H1 (cell line): ENCODE measurements around the gene GMPR. TPM values are rescaled to one million over a fixed set of nuclear protein-coding genes. Genes with fewer than 3 reads are reported as not detected.

Experiments
- CTCF ChIA-PET: fragments of 300-600 bp; sonication (Branson Sonifier 250); formaldehyde crosslinking; loops from one replicate; lab custom pipeline; 2021; ENCODE audit not compliant: partially characterized antibody; lab: Charles Lee
- POLR2A ChIA-PET: fragments of 300-600 bp; sonication (Branson Sonifier 250); formaldehyde crosslinking; loops from one replicate; lab custom pipeline; 2021; ENCODE audit warnings: inconsistent platforms; ENCODE audit not compliant: partially characterized antibody; lab: Charles Lee
- DNase-seq, 2 experiments: peaks; one replicate each; pipeline versions ENCODE4 v3.0.0 to v3.0.0-alpha.2; 2010 to 2022; ENCODE audit warnings: low spot score in 2 of 2, low read depth in 1 of 2, mixed read lengths in 1 of 2
- FAIRE-seq: peaks from 2 replicates; lab custom pipeline; 2011; peaks lifted over from hg19 to GRCh38; lab: Jason Lieb, UNC
- H2AFZ ChIP-seq: 2 replicates; pipeline ENCODE4 v1.8.1; 2012; ENCODE audit warnings: low read length, inconsistent platforms
- H2AK5ac ChIP-seq: 2 replicates; pipeline ENCODE4 v1.6.1; 2013; ENCODE audit warnings: low read depth, low read length
- H2BK120ac ChIP-seq: replicated peaks from 2 replicates; pipeline ENCODE3; 2013; ENCODE audit warnings: low read depth, low read length, inconsistent platforms
- H2BK12ac ChIP-seq: 2 replicates; pipeline ENCODE4 v1.6.1; 2013; ENCODE audit warnings: low read depth, low read length
- H2BK15ac ChIP-seq: 2 replicates; pipeline ENCODE4 v1.6.1; 2013; ENCODE audit warnings: low read length
- H2BK20ac ChIP-seq: 2 replicates; pipeline ENCODE4 v1.6.1; 2013; ENCODE audit warnings: low read length
- H2BK5ac ChIP-seq: 2 replicates; pipeline ENCODE4 v1.6.1; 2013; ENCODE audit warnings: low read depth, low read length
- H3K14ac ChIP-seq: 2 replicates; pipeline ENCODE4 v1.6.1; 2013; ENCODE audit warnings: inconsistent platforms; ENCODE audit not compliant: insufficient read length
- H3K18ac ChIP-seq: 2 replicates; pipeline ENCODE4 v1.6.1; 2013; ENCODE audit warnings: low read length; ENCODE audit errors: extremely low read depth
- H3K23ac ChIP-seq: 2 replicates; pipeline ENCODE4 v1.6.1; 2013; ENCODE audit warnings: inconsistent platforms; ENCODE audit not compliant: insufficient read length
- H3K23me2 ChIP-seq: 2 replicates; pipeline ENCODE4 v1.6.1; 2013; ENCODE audit warnings: low read depth, low read length
- H3K27ac ChIP-seq: 2 replicates; pipeline ENCODE4 v1.6.1; 2011; ENCODE audit warnings: low read depth, low read length, inconsistent platforms
- H3K27me3 ChIP-seq, 4 experiments: replicated peaks in 1 of 4; 1 replicate in 1 of 4; 2 replicates in 3 of 4; pipeline versions ENCODE4 v1.6.1 to v1.8.1; 2011 to 2013; ENCODE audit warnings: low read length in 3 of 4, mild to moderate bottlenecking in 3 of 4, inconsistent platforms in 2 of 4, mixed read lengths in 2 of 4, moderate library complexity in 1 of 4; ENCODE audit not compliant: control insufficient read depth in 3 of 4, insufficient read depth in 3 of 4; ENCODE audit errors: extremely low read depth in 1 of 4
- H3K36me3 ChIP-seq, 4 experiments: 2 replicates each; pipeline versions ENCODE4 v1.6.1 to v1.8.1; 2011 to 2013; ENCODE audit warnings: mild to moderate bottlenecking in 4 of 4, low read length in 3 of 4, moderate library complexity in 2 of 4, control low read depth in 1 of 4, inconsistent platforms in 1 of 4; ENCODE audit not compliant: insufficient read depth in 4 of 4, control insufficient read depth in 2 of 4
- H3K4ac ChIP-seq: replicated peaks from 2 replicates; pipeline ENCODE3; 2013; ENCODE audit warnings: low read length, low read depth, mixed read lengths, inconsistent platforms; ENCODE audit not compliant: insufficient read length
- H3K4me1 ChIP-seq, 4 experiments: replicated peaks in 1 of 4; 1 replicate in 1 of 4; 2 replicates in 3 of 4; pipeline versions ENCODE4 v1.6.1 to v1.8.1; 2011 to 2013; ENCODE audit warnings: low read length in 3 of 4, inconsistent platforms in 2 of 4, mixed read lengths in 1 of 4; ENCODE audit not compliant: insufficient read depth in 4 of 4, control insufficient read depth in 3 of 4
- H3K4me2 ChIP-seq, 2 experiments: 2 replicates each; pipeline versions ENCODE4 v1.6.1 to v1.8.1; 2011 to 2013; ENCODE audit warnings: low read depth in 2 of 2, low read length in 2 of 2, control low read depth in 1 of 2, inconsistent platforms in 1 of 2, mild to moderate bottlenecking in 1 of 2; ENCODE audit not compliant: insufficient read depth in 1 of 2
- H3K4me3 ChIP-seq, 4 experiments: fragments of 200-600, 300-600 bp in 1 of 4; sonication (generic), shearing (Covaris generic), sonication (Bioruptor Twin) in 1 of 4; 2 replicates each; pipeline versions ENCODE4 v1.5.1 to v1.8.1; 2011 to 2016; ENCODE audit warnings: low read length in 4 of 4, low read depth in 3 of 4, control low read depth in 2 of 4, inconsistent platforms in 2 of 4, mild to moderate bottlenecking in 2 of 4, mixed read lengths in 1 of 4, moderate library complexity in 1 of 4; ENCODE audit not compliant: insufficient read depth in 2 of 4; ENCODE audit errors: extremely low read depth in 1 of 4
- H3K56ac ChIP-seq: replicated peaks from 2 replicates; pipeline ENCODE3; 2013; ENCODE audit warnings: low read depth, mild to moderate bottlenecking, mixed read lengths, low read length, inconsistent platforms; ENCODE audit not compliant: insufficient read length
- H3K79me1 ChIP-seq: 2 replicates; pipeline ENCODE4 v1.6.1; 2013; ENCODE audit warnings: low read depth, low read length, control low read depth
- H3K79me2 ChIP-seq, 2 experiments: 2 replicates each; pipeline versions ENCODE4 v1.6.1 to v1.8.1; 2012 to 2013; ENCODE audit warnings: low read length in 2 of 2, mild to moderate bottlenecking in 2 of 2, inconsistent platforms in 1 of 2; ENCODE audit not compliant: insufficient read depth in 2 of 2, control insufficient read depth in 1 of 2
- H3K9ac ChIP-seq, 4 experiments: replicated peaks in 1 of 4; 1 replicate in 1 of 4; 2 replicates in 3 of 4; pipeline versions ENCODE4 v1.6.1 to v1.8.1; 2011 to 2013; ENCODE audit warnings: low read depth in 3 of 4, low read length in 3 of 4, control low read depth in 2 of 4, mild to moderate bottlenecking in 2 of 4, moderate library complexity in 2 of 4, inconsistent platforms in 1 of 4; ENCODE audit errors: extremely low read depth in 1 of 4
- H3K9me3 ChIP-seq, 2 experiments: 2 replicates each; pipeline versions ENCODE4 v1.6.1 to v1.8.1; 2012 to 2013; ENCODE audit warnings: mild to moderate bottlenecking in 2 of 2, moderate library complexity in 2 of 2, control low read depth in 1 of 2, inconsistent platforms in 1 of 2, low read depth in 1 of 2, low read length in 1 of 2, mixed read lengths in 1 of 2; ENCODE audit not compliant: insufficient read depth in 2 of 2
- H4K20me1 ChIP-seq, 2 experiments: replicated peaks in 1 of 2; 2 replicates each; pipeline versions ENCODE3 to v1.8.1; 2011 to 2013; ENCODE audit warnings: inconsistent platforms in 2 of 2, low read length in 2 of 2, mild to moderate bottlenecking in 1 of 2; ENCODE audit not compliant: insufficient read depth in 2 of 2, control insufficient read depth in 1 of 2
- H4K5ac ChIP-seq: 2 replicates; pipeline ENCODE4 v1.6.1; 2013; ENCODE audit warnings: low read length, low read depth, mixed read lengths, inconsistent platforms; ENCODE audit not compliant: insufficient read length
- H4K8ac ChIP-seq: 2 replicates; pipeline ENCODE4 v1.8.0; 2013; ENCODE audit warnings: mild to moderate bottlenecking, moderate library complexity, low read length, inconsistent platforms; ENCODE audit not compliant: insufficient read depth; ENCODE audit errors: extremely low read depth
- H4K91ac ChIP-seq: replicated peaks from 2 replicates; pipeline ENCODE3; 2013; ENCODE audit warnings: low read length, mixed read lengths, inconsistent platforms; ENCODE audit not compliant: insufficient read length
- WGBS, 2 experiments: shearing (Covaris generic) in 1 of 2; methylation state at CpG; one replicate each; pipeline versions ENCODE4 v1.1.6 to v1.1.7; 2013 to 2015; ENCODE audit warnings: low lambda C conversion rate in 2 of 2, mixed read lengths in 2 of 2, inconsistent platforms in 1 of 2, low coverage in 1 of 2, missing lambda C conversion rate in 1 of 2; ENCODE audit not compliant: insufficient replicate concordance in 2 of 2, insufficient coverage in 1 of 2, insufficient read length in 1 of 2; ENCODE audit errors: extremely low coverage in 1 of 2, missing lambda C conversion rate in 1 of 2; 5-methylcytosine and 5-hydroxymethylcytosine counted together
- polyA plus RNA-seq, 7 experiments: library from polyadenylated mRNA; depleted of rRNA in 3 of 7; stranded (reverse) in 5 of 7; unstranded in 2 of 7; fragments of >200 nt in 5 of 7; fragments of 200-250 nt in 2 of 7; gene quantifications; 1 replicate in 5 of 7; 2 replicates in 1 of 7; 4 replicates in 1 of 7; pipeline versions ENCODE4 v1.2.1 to v1.2.3, GENCODE V29; 2011 to 2013; ENCODE audit warnings: missing spikeins in 2 of 7, mixed read lengths in 2 of 7
- total RNA-seq: library from RNA; stranded (reverse); fragmentation: NEBNext Ultra II Directional; extraction: Animal tissue kit (Norgen Biotek cat#: 25700); gene quantifications from 2 replicates; pipeline ENCODE4 v1.2.1, GENCODE V29; 2021
- TF ChIP-seq, protein P1 (sequence below), 3 experiments: IDR thresholded peaks; 1 replicate in 2 of 3; 2 replicates in 1 of 3; pipeline versions ENCODE4 v1.5.1 to v1.6.1; 2011; ENCODE audit warnings: low read length in 3 of 3, mild to moderate bottlenecking in 3 of 3, inconsistent platforms in 2 of 3, low read depth in 1 of 3, moderate library complexity in 1 of 3; ENCODE audit not compliant: insufficient read depth in 1 of 3; ENCODE audit errors: control extremely low read depth in 1 of 3
- TF ChIP-seq, protein P2 (sequence below): IDR thresholded peaks from 2 replicates; pipeline ENCODE4 v1.6.1; 2012; ENCODE audit warnings: low read length, inconsistent platforms

The GMPR gene
- total and polyA plus RNA-seq, 2 of the 8 experiments (the other 6 are each of a cell fraction or from before 2014, with no cell fraction given) = 0.99 to 1.2 TPM

DNA sequence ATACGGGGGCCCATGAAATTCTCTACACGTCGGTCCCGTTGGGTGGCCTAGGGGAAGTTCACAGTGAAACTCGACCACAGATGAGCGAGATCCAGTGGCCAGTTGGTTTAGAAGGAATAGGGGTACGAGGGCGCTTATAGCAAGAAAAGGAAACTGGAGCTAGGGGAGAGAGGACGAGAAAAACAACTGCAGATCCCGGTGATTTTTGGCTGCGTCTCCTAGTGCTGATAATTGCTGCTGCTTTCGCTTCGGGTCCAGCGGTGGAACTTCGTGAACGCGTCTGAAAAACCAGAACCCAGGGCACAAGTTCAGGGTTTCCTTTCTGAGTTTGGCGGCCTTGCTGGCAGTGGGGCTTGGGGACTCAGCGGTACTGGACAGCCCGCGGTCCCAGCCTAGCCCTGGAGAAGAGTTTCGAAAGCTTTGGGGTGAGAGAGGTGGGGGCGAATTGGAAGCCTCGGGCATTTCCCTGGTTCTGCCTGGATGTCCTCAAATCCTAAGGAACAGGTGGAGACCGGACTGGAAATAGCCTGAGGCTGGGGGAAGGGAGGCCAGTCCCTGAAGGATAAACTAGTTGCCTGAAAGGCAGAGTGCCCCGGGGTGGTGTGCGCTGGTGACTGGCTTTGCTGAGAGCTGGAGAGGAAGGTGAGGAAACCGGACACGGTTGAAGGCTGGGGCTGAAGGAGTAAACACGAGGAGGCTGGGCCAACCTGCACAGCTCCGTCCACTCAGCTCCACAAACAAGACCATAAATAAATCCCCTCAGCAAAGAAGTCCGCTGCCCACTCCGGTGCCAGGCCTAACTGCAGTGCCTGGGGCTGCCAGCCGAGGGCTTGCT lies 793 bp downstream of the GMPR start:
- no peak overlapping the region for H2AK5ac ChIP-seq
- FAIRE-seq (no peak), DNase-seq (peak in 1 of 2 experiments; percentile 69)
- H3K4ac ChIP-seq = no peak overlapping the region
- no peak overlapping the region for H3K9ac ChIP-seq
- CTCF ChIA-PET = interaction anchor here (0.6 to 9.0 kb wide), 13 partner anchors 8 to 638 kb away, joined by 3 to 57 read pairs (median 4); no protein-coding TSS in a partner anchor
- peak overlapping the region; percentile 62 for H4K8ac ChIP-seq
- H2BK120ac ChIP-seq = no peak overlapping the region
- H3K36me3 ChIP-seq = no peaks in the 10 kb centered on the region
- H4K20me1 ChIP-seq = no peaks in the 10 kb centered on the region
- H2BK15ac ChIP-seq = no peak overlapping the region
- H3K27ac ChIP-seq = no peak overlapping the region
- H3K14ac ChIP-seq = no peak overlapping the region
- H3K27me3 ChIP-seq = peaks cover 12 to 36% (median 31%) of the 10 kb centered on the region in 4 experiments
- peaks cover 0 to 6% (median 3%) of the 10 kb centered on the region in 4 experiments; a peak in 4 of 7 replicates for H3K4me1 ChIP-seq
- H2AFZ ChIP-seq = peak overlapping the region; percentile 83
- H4K5ac ChIP-seq = no peak overlapping the region
- 0 out of 2 replicates have a peak overlapping the region, but pooled peaks have one; percentile 21 for H2BK20ac ChIP-seq
- WGBS, 2 experiments = 12% methylated on average over 32 of the region's 34 CpGs; no CpG with 5 or more reads in 1 of the 2 experiments
- POLR2A ChIA-PET = no interaction called here
- H3K9me3 ChIP-seq = no peaks in the 10 kb centered on the region
- no peaks in the 10 kb centered on the region for H3K79me1 ChIP-seq
- no peak overlapping the region for H4K91ac ChIP-seq
- peak overlapping the region; percentile 83 to 97 for H3K4me2 ChIP-seq
- H3K56ac ChIP-seq = no peak overlapping the region
- no peak overlapping the region for H2BK5ac ChIP-seq
- peaks cover 11% of the 10 kb centered on the region for H3K23me2 ChIP-seq
- no peak overlapping the region for H3K18ac ChIP-seq
- H3K23ac ChIP-seq = no peak overlapping the region
- H3K79me2 ChIP-seq = no peaks in the 10 kb centered on the region
- H2BK12ac ChIP-seq = peak overlapping the region; percentile 50; the same call in 1 of the 2 replicates
- peak overlapping the region; percentile 39 to 67 (median 64) for H3K4me3 ChIP-seq
- TF ChIP-seq, protein P1, sequence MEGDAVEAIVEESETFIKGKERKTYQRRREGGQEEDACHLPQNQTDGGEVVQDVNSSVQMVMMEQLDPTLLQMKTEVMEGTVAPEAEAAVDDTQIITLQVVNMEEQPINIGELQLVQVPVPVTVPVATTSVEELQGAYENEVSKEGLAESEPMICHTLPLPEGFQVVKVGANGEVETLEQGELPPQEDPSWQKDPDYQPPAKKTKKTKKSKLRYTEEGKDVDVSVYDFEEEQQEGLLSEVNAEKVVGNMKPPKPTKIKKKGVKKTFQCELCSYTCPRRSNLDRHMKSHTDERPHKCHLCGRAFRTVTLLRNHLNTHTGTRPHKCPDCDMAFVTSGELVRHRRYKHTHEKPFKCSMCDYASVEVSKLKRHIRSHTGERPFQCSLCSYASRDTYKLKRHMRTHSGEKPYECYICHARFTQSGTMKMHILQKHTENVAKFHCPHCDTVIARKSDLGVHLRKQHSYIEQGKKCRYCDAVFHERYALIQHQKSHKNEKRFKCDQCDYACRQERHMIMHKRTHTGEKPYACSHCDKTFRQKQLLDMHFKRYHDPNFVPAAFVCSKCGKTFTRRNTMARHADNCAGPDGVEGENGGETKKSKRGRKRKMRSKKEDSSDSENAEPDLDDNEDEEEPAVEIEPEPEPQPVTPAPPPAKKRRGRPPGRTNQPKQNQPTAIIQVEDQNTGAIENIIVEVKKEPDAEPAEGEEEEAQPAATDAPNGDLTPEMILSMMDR (IDR thresholded peaks at IDR 0.05; ENCODE audit: control extremely low read depth in 1 of 3, insufficient read depth in 1 of 3, low read depth in 1 of 3, low read length in 3 of 3) = peak in 2 of 3 experiments; percentile 62 to 63; a peak in 3 of 4 replicates
- TF ChIP-seq, protein P2, sequence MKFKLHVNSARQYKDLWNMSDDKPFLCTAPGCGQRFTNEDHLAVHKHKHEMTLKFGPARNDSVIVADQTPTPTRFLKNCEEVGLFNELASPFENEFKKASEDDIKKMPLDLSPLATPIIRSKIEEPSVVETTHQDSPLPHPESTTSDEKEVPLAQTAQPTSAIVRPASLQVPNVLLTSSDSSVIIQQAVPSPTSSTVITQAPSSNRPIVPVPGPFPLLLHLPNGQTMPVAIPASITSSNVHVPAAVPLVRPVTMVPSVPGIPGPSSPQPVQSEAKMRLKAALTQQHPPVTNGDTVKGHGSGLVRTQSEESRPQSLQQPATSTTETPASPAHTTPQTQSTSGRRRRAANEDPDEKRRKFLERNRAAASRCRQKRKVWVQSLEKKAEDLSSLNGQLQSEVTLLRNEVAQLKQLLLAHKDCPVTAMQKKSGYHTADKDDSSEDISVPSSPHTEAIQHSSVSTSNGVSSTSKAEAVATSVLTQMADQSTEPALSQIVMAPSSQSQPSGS = no peak
